Adipocyte (in vitro differentiated cells): ENCODE data around the gene ANG.

Experiments
- DNase-seq: peaks from one replicate; pipeline ENCODE4 v3.0.0-alpha.2; 2015; ENCODE audit warnings: low read depth
- H3K27me3 ChIP-seq: replicated peaks from 2 replicates; pipeline ENCODE4 v1.7.0; 2013; ENCODE audit warnings: mild to moderate bottlenecking, low read length, moderate library complexity; ENCODE audit not compliant: control insufficient read depth, insufficient read depth
- H3K36me3 ChIP-seq: 2 replicates; pipeline ENCODE4 v1.7.0; 2013; ENCODE audit warnings: low read length, mild to moderate bottlenecking, moderate library complexity; ENCODE audit not compliant: control insufficient read depth, insufficient read depth, severe bottlenecking
- H3K4me1 ChIP-seq: 2 replicates; pipeline ENCODE4 v1.7.0; 2013; ENCODE audit warnings: mild to moderate bottlenecking, low read length, moderate library complexity; ENCODE audit not compliant: control insufficient read depth, insufficient read depth
- H3K4me3 ChIP-seq: 2 replicates; pipeline ENCODE4 v1.7.0; 2013; ENCODE audit warnings: mild to moderate bottlenecking, low read length, moderate library complexity
- H3K9ac ChIP-seq: 2 replicates; pipeline ENCODE4 v1.7.0; 2013; ENCODE audit warnings: mild to moderate bottlenecking, low read length, moderate library complexity
- H3K9me3 ChIP-seq: 2 replicates; pipeline ENCODE4 v1.7.0; 2013; ENCODE audit warnings: mild to moderate bottlenecking, low read length, moderate library complexity; ENCODE audit not compliant: control insufficient read depth

ANG gene

DNA sequence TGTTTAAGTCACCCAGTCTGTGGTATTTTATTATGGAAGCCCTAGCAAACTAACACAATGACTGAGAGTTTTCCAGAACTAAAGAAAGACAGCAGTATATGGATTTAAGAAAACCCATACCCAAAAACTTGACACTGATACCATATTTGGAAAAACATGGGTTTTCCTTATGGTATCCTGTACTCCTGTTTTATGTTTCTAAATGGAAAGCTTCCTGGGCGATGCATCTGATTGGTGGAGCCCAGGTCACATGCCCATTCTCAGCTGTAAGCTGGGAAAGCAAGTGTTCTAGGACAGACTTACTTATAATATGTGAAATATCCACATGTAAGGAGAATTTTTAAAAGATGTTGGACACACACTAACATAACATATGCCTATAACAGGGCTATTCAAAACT, 8.7 kb upstream of the ANG start:
- DNase-seq: peak; percentile 36
- Histone ChIP-seq H3K9me3 (no peaks in the 10 kb centered on the region), H3K9ac (no peak overlapping the region), H3K4me1 (peaks cover 15% of the 10 kb centered on the region), H3K36me3 (no peaks in the 10 kb centered on the region), H3K27me3 (peaks cover 17% of the 10 kb centered on the region), H3K4me3 (no peak overlapping the region)

DNA sequence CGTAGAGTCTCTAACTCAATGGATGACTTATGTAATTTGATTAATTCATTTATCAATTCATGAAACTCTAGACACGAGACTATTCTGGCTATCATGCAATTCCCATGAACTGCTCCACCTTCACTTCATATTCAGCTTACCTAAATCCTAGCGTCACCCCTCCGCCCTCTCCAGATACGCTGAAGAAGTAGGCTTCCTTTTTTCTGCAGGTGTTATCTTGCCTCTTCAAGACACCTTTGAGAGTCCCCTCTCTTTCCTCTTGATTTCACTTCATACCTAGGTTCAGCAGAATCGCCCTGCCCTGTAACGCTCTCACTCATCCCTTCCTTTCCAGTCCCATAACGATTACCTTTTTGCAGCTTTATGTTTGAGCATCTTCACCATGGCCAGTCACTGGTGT, 8.2 kb upstream of the ANG start:
- Histone ChIP-seq H3K9ac (no peak overlapping the region), H3K36me3 (no peaks in the 10 kb centered on the region), H3K4me1 (peaks cover 19% of the 10 kb centered on the region), H3K9me3 (no peaks in the 10 kb centered on the region), H3K4me3 (no peak overlapping the region), H3K27me3 (peaks cover 17% of the 10 kb centered on the region)
- DNase-seq: no peak

DNA sequence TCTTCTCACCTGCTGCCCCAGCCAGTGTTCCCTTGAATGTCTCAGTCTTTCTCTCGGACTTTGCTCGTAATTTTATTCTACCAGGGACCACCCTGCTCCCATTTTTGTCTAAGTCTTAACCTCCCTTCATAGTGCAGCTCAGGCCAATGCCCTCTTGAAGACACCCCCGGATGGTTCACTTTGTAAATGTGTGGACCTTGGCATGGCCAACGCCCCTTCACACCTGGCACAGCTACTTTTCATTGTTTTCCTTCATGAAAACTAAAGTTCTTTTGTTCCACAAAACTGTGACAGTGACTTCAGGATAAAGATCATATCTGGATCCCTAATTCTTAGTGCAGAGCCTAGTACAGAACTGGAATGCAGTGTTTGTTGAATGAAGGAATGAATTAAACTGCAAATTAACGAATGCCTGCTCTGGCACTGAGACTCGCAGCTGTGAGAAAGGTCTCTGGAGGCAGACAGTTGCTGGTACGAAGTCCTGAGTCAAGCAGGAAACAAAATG, 7.7 kb upstream of the ANG start:
- Histone ChIP-seq H3K4me3 (peak overlapping the region; percentile 95), H3K4me1 (peaks cover 22% of the 10 kb centered on the region), H3K36me3 (no peaks in the 10 kb centered on the region), H3K9me3 (no peaks in the 10 kb centered on the region), H3K27me3 (peaks cover 13% of the 10 kb centered on the region), H3K9ac (peak overlapping the region; percentile 99)
- no peak for DNase-seq

DNA sequence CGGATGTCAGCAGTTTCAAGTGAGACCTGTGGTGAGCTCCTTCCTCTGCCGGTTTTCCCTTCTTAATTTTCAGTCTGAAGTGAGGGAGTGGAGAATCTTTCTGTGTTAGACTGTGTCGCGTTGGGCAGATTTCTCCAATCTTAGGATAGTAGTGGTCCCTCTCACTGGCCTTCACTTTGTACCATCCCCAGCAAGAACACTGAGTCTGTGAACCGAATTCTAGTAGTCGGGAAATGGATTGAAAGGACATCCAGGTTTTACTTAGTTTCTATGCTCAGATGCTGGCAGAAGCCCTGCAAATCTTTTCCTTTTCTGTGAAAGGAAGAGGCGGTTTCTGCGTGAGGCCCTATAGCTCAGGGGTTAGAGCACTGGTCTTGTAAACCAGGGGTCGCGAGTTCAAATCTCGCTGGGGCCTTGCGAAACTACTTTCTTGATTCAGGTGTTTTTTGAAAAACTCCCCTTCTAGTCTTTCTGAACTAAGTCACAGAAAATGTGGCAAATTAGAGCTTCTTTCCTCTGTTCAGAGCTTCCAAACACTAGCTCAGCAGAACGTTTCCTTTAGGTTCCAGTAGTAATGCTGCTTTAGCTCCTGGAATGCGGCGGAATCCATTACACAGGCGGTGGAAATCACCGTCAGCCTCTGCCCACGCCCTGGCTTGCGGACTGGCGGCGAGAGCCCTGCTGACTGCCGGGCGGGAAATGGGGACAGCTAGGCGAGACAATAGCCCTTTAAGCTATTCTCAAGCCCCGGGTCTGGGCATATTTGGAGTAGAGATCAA, 7.0 kb upstream of the ANG start:
- peak overlapping the region; percentile 99 for H3K9ac ChIP-seq
- peak overlapping the region; percentile 95 for H3K4me3 ChIP-seq
- H3K4me1 ChIP-seq: peaks cover 25% of the 10 kb centered on the region
- H3K27me3 ChIP-seq: peaks cover 7% of the 10 kb centered on the region
- no peaks in the 10 kb centered on the region for H3K36me3 ChIP-seq
- no peaks in the 10 kb centered on the region for H3K9me3 ChIP-seq
- peak; percentile 90 for DNase-seq

DNA sequence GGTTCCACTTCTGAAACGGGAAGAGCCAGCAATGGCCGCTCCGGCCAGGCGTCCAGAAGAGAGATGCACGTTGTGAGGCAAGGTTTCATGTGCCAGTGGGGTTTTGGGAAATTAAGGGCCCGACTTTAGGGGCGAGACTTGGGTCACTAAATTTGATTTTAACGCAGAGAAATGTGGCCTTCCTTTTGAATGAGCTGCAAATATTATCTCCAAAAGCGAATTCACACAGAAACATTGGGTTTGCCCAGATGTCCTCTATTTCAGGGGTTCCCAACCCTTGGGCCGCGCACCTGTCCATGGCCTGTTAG, 6.5 kb upstream of the ANG start:
- no peak for DNase-seq

DNA sequence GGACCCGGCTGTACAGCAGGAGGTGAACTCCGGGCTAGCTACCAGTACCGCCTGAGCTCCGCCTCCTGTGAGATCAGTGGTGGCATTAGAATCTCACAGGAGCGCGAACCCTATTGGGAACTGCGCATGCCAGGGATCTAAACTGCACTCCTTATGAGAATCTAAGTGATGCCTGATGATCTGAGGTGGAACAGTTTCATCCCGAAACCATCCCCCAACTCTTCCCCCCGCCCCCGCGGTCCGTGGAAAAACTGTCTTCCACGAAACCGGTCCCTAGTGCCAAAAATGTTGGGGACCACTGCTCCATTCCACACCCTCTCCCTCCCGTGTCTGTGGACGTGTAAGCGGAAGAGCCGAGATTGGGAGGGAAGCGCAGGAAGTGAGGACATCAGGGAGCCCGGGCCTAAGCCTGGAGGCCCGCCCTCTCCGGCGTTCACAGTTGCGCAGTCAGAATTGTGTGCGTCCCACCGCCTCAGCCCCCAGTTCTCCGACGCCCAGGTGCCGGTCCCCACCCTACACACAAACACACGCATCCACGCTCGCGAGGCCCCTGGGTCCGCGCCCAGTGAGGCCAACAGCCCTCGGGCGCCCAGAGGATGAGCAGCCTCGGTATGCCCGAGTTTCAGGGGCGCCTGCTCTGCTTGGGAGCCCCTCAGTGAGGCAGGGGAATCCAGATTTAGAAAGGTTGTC, 6.0 kb upstream of the ANG start:
- DNase-seq: peak; percentile 97
- H3K27me3 ChIP-seq: no peaks in the 10 kb centered on the region
- H3K4me1 ChIP-seq: peaks cover 35% of the 10 kb centered on the region
- no peaks in the 10 kb centered on the region for H3K36me3 ChIP-seq
- H3K4me3 ChIP-seq: peak overlapping the region; percentile 95
- H3K9me3 ChIP-seq: no peaks in the 10 kb centered on the region
- H3K9ac ChIP-seq: peak overlapping the region; percentile 99

More for the DNA sequence above, 6.5 kb upstream of the ANG start:
- Histone ChIP-seq H3K36me3 (no peaks in the 10 kb centered on the region), H3K4me1 (peaks cover 30% of the 10 kb centered on the region), H3K9ac (peak overlapping the region; percentile 99), H3K27me3 (peaks cover 1% of the 10 kb centered on the region), H3K9me3 (no peaks in the 10 kb centered on the region), H3K4me3 (peak overlapping the region; percentile 95)

DNA sequence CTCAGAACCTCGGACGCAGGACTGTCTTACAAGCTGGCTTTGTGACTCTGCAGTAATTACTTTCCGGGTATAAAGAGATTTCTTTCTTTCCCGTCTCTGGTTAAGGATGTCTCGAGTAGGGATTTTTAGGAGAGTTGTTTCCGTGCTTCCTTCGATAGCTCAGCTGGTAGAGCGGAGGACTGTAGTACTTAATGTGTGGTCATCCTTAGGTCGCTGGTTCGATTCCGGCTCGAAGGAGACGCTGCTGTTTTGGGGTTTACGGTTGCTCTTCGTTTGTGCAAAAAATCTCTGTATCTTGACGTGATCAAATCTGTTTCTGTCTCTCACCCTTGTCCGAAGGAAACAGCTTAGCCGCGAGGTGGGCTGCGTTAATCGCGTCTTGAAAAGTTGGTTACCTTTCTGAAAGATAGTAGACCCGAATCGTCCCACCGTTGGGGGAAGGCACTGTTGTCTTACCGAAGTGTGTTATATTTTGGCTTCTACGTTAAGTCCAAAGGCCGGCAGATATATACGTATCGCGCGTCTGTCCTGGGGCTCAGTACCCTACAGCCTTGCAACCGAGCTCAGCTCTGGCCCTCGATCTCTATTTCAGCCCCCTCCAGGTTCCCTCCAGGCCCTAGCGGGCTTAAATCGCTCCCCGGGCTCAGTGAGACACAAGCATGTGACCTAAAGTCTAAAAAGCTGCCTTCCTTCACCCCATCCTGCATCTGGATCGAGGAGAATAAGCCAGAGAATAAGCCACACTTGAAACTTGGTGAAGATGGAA, 5.3 kb upstream of the ANG start:
- peak overlapping the region; percentile 95 for H3K4me3 ChIP-seq

DNA sequence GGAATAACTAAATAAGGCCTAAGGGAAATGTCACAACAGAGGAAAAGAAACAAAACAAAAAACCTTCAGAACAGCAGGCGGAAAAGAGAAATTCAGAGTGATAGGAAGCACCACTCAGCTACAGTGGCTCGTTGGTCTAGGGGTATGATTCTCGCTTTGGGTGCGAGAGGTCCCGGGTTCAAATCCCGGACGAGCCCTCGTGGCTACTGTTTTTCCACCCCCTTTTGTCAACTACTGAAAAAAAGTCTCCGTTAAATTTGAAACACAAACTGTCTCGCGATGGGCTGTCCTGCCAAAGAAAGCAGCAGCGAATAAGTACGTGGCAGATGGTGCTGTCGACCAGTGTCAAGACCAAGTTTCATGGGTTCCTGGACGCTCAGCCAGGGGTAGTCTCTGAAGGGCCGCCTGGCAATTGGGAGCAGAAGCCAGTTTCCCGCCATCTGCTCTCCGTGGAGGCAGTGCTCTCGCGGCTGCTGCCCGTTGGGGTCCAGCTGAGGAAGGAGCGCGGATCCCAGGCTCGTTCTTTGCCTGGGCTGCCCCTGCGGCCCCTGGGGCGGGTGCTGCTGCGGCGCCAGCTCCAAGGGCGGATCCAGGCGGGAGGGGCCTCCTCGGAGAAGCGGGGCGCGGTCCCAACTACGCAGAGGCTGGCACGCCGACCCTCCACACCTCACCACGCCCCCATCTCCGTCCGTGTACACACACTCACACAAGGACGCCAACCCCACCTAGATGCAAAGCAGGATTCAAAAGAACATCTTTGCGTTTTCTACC, 4.5 kb upstream of the ANG start, which contains the start of gene RNASE4:
Gene RNASE4 (plus strand): TSS at position 670 of the 771 bp plus-strand sequence. CDS start 14,812 bp downstream, outside the sequence.
- Histone ChIP-seq H3K36me3 (no peaks in the 10 kb centered on the region), H3K4me1 (peaks cover 40% of the 10 kb centered on the region), H3K4me3 (peak within 1 kb of the TSS; percentile 95), H3K27me3 (no peaks in the 10 kb centered on the region), H3K9me3 (no peaks in the 10 kb centered on the region), H3K9ac (peak within 1 kb of the TSS; percentile 99)
- peak; percentile 90 for DNase-seq

More for the DNA sequence above, 5.3 kb upstream of the ANG start:
- DNase-seq: peak; percentile 90
- Histone ChIP-seq H3K9me3 (no peaks in the 10 kb centered on the region), H3K4me1 (peaks cover 40% of the 10 kb centered on the region), H3K27me3 (no peaks in the 10 kb centered on the region), H3K9ac (peak overlapping the region; percentile 99), H3K36me3 (no peaks in the 10 kb centered on the region)

DNA sequence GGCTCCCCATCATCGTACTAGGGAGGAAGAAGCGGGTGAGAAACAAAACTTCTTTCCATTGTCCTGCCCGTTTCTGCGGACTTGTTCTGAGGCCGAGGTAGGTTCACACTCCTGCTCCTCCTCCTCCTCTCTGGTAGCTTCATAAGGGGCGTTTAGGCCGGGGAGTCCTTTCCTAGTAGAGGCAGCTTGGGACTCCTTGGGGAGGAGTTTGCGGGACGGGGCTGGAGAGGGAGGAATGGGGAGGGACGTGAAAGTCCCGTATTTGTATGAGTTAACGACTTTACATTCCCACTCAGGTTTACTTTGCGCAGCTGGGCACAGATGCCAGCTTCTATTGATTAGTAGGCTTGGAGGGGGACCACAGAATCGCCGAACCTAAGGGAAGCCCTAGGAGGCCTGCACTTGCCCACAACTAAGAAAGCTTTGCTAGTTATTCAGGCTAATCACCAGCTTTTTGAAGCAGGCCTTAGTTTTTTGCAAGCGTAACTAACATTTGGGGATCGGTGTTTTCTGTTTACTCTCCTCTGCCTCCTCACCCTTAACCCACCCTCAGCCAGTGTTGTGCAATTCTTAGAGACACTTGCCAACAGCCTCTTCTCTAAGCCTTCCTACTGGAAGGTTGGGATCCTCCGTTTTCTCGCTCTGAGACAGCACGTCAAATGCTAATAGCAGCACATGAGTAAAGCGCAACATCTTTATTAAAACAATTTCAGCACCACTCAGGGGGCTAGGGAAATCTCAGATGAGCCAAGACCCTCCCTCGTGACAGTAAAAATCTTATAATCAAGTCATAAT, 3.7 kb upstream of the ANG start:
- H3K4me1 ChIP-seq: peaks cover 40% of the 10 kb centered on the region
- peak; percentile 79 for DNase-seq
- no peaks in the 10 kb centered on the region for H3K36me3 ChIP-seq
- H3K9ac ChIP-seq: peak overlapping the region; percentile 99
- H3K4me3 ChIP-seq: peak overlapping the region; percentile 95
- no peaks in the 10 kb centered on the region for H3K27me3 ChIP-seq
- H3K9me3 ChIP-seq: no peaks in the 10 kb centered on the region
